SK-N-SH treated with all-trans-retinoic acid at 6 μM for 48 hours (cell line): ENCODE results near the gene MLPH.

Experiments
- ATAC-seq: fragments of 200-7000 bp; cut with Tn5 transposase; 3 replicates; pipeline ENCODE4 v1.9.1; 2020; ENCODE audit warnings: mild to moderate bottlenecking, moderate library complexity
- ARNTL ChIP-seq: fragments of 450-650 bp; formaldehyde crosslinking; IDR thresholded peaks from 2 replicates; pipeline ENCODE4 v1.5.0; 2020; ENCODE audit warnings: low read depth, mild to moderate bottlenecking, moderate library complexity, borderline replicate concordance
- CSDC2 ChIP-seq: fragments of 250-450 bp; sonication (Bioruptor Pico); IDR thresholded peaks from 2 replicates; pipeline ENCODE4 v1.5.0; 2020; ENCODE audit warnings: mild to moderate bottlenecking, moderate library complexity
- GLIS3 ChIP-seq: fragments of 250-450 bp; sonication (Bioruptor Pico); IDR thresholded peaks from 2 replicates; pipeline ENCODE4 v1.5.0; 2020; ENCODE audit warnings: mild to moderate bottlenecking, moderate library complexity
- ISL1 ChIP-seq: fragments of 250-450 bp; sonication (Bioruptor Pico); IDR thresholded peaks from 2 replicates; pipeline ENCODE4 v2.1.2; 2022; ENCODE audit warnings: mild to moderate bottlenecking, moderate library complexity
- OSR1 ChIP-seq: fragments of 250-450 bp; sonication (Bioruptor Pico); IDR thresholded peaks from 2 replicates; pipeline ENCODE4 v1.8.0; 2022; ENCODE audit warnings: moderate library complexity, mild to moderate bottlenecking, inconsistent platforms
- PPARA ChIP-seq: fragments of 250-450 bp; sonication (Bioruptor Pico); IDR thresholded peaks from 2 replicates; pipeline ENCODE4 v1.5.0; 2020; ENCODE audit warnings: mild to moderate bottlenecking, borderline replicate concordance
- RARB ChIP-seq: fragments of 250-450 bp; sonication (Bioruptor Pico); IDR thresholded peaks from 2 replicates; pipeline ENCODE4 v1.8.0; 2021; ENCODE audit warnings: mild to moderate bottlenecking, moderate library complexity
- SNAI2 ChIP-seq: fragments of 250-450 bp; sonication (Bioruptor Pico); IDR thresholded peaks from 2 replicates; pipeline ENCODE4 v1.5.0; 2020; ENCODE audit warnings: mild to moderate bottlenecking, moderate library complexity
- TCF4 ChIP-seq: fragments of 250-450 bp; sonication (Bioruptor Pico); IDR thresholded peaks from 2 replicates; pipeline ENCODE4 v1.8.0; 2021; ENCODE audit warnings: mild to moderate bottlenecking, moderate library complexity, borderline replicate concordance
- TOX ChIP-seq: fragments of 250-450 bp; sonication (Bioruptor Pico); IDR thresholded peaks from 2 replicates; pipeline ENCODE4 v1.8.0; 2021; ENCODE audit warnings: mild to moderate bottlenecking, moderate library complexity, borderline replicate concordance
- ZC3H10 ChIP-seq: fragments of 250-450 bp; sonication (Bioruptor Pico); IDR thresholded peaks from 2 replicates; pipeline ENCODE4 v1.5.1; 2021; ENCODE audit warnings: mild to moderate bottlenecking, moderate library complexity
- ZFP3 ChIP-seq: fragments of 250-450 bp; sonication (Bioruptor Pico); IDR thresholded peaks from 2 replicates; pipeline ENCODE4 v1.5.0; 2020; ENCODE audit warnings: mild to moderate bottlenecking, moderate library complexity
- ZFP30 ChIP-seq: fragments of 450-650 bp; formaldehyde crosslinking; IDR thresholded peaks from 2 replicates; pipeline ENCODE4 v1.5.0; 2022; ENCODE audit warnings: mild to moderate bottlenecking, moderate library complexity
- ZNF565 ChIP-seq: fragments of 450-650 bp; formaldehyde crosslinking; conservative IDR thresholded peaks from 2 replicates; pipeline ENCODE4 v1.5.0; 2020; ENCODE audit warnings: low read depth, mild to moderate bottlenecking, moderate library complexity
- ZNF70 ChIP-seq: fragments of 450-650 bp; formaldehyde crosslinking; IDR thresholded peaks from 2 replicates; pipeline ENCODE4 v1.5.0; 2020; ENCODE audit warnings: mild to moderate bottlenecking, moderate library complexity
- ZNF8 ChIP-seq: fragments of 450-650 bp; formaldehyde crosslinking; IDR thresholded peaks from 2 replicates; pipeline ENCODE4 v1.5.0; 2020; ENCODE audit warnings: mild to moderate bottlenecking, moderate library complexity
- TF ChIP-seq, protein P1 (sequence below): fragments of 250-450 bp; sonication (Bioruptor Pico); IDR thresholded peaks from 2 replicates; pipeline ENCODE4 v1.5.1; 2020; ENCODE audit warnings: low read depth, mild to moderate bottlenecking, moderate library complexity
- TF ChIP-seq, protein P2 (sequence below): fragments of 250-450 bp; sonication (Bioruptor Pico); IDR thresholded peaks from 2 replicates; pipeline ENCODE4 v1.5.1; 2021; ENCODE audit warnings: mild to moderate bottlenecking, moderate library complexity
- TF ChIP-seq, protein P3 (sequence below): fragments of 250-450 bp; sonication (Bioruptor Pico); IDR thresholded peaks from 2 replicates; pipeline ENCODE4 v1.5.0; 2020; ENCODE audit warnings: mild to moderate bottlenecking, moderate library complexity
- TF ChIP-seq, protein P4 (sequence below): fragments of 250-450 bp; sonication (Bioruptor Pico); IDR thresholded peaks from 2 replicates; pipeline ENCODE4 v1.8.0; 2021; ENCODE audit warnings: low read depth, mild to moderate bottlenecking, moderate library complexity, borderline replicate concordance

MLPH gene

DNA sequence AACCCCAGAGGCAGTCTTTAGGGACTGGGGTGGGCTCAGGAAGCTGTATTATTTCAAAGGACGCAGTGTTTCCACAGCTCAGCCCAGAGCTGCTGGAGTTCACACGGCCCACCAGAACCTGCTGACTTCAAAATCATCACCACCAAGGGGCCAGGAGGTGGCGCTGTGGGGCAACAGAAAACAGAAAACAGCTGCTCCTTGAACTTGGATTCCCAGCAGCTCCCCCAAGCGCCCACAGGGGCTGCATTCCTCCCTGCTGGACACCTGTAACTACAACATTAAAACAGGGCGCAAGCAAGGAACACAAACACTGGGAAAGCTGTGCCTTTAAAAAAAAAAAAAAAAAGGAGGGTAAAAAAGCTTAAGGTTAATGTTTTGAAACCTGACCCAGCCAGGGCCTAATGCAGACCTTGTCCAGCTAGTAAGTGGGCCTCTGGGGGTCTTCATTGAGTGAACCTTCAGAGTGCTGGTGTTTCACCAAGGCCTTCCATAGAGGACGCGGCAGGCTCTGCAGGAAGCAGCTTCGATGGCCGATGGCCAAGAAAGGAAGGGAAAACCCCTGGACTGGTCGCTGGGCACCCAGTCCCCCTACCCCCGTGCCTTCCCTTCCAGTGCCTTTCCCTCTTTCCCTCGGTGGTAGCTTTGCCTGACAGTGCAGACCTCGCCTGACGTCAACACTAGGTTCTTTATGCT is 25.9 kb downstream of the MLPH start:
- TF ChIP-seq PPARA (CRISPR knock-in tag): no peak
- TF ChIP-seq, protein P1, sequence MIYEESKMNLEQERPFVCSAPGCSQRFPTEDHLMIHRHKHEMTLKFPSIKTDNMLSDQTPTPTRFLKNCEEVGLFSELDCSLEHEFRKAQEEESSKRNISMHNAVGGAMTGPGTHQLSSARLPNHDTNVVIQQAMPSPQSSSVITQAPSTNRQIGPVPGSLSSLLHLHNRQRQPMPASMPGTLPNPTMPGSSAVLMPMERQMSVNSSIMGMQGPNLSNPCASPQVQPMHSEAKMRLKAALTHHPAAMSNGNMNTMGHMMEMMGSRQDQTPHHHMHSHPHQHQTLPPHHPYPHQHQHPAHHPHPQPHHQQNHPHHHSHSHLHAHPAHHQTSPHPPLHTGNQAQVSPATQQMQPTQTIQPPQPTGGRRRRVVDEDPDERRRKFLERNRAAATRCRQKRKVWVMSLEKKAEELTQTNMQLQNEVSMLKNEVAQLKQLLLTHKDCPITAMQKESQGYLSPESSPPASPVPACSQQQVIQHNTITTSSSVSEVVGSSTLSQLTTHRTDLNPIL (CRISPR knock-in tag): no peak
- TF ChIP-seq TCF4 (CRISPR knock-in tag): no peak
- TF ChIP-seq, protein P2, sequence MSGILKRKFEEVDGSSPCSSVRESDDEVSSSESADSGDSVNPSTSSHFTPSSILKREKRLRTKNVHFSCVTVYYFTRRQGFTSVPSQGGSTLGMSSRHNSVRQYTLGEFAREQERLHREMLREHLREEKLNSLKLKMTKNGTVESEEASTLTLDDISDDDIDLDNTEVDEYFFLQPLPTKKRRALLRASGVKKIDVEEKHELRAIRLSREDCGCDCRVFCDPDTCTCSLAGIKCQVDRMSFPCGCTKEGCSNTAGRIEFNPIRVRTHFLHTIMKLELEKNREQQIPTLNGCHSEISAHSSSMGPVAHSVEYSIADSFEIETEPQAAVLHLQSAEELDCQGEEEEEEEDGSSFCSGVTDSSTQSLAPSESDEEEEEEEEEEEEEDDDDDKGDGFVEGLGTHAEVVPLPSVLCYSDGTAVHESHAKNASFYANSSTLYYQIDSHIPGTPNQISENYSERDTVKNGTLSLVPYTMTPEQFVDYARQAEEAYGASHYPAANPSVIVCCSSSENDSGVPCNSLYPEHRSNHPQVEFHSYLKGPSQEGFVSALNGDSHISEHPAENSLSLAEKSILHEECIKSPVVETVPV: no peak
- TF ChIP-seq GLIS3 (CRISPR knock-in tag): no peak
- no peak for TF ChIP-seq SNAI2 (CRISPR knock-in tag)
- no peak for TF ChIP-seq ARNTL (CRISPR knock-in tag)
- no peak for TF ChIP-seq ZNF8 (CRISPR knock-in tag)
- TF ChIP-seq ZC3H10 (CRISPR knock-in tag): no peak
- no peak for TF ChIP-seq ZFP30 (CRISPR knock-in tag)
- TF ChIP-seq ISL1 (CRISPR knock-in tag): no peak
- TF ChIP-seq, all 23 proteins: peak for 0

DNA sequence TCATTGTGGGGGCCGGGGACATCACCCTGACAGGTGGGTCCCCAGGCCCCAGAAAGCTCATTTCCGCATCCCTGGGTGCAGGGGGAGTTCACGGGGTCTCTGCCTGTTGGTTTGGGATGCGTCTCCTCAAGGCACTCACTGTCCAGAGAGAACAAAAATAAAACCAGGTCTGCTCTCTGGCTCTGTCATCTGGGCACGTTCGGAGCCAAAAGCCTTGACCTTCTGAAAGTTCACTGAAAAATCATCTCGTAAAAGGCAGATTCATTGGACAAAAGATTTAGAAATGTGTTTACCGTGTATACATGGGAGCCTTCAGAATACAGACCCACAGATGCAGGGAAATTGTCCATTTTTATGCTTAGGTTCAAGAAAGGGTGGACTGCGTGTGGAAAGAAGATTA is 26.6 kb downstream of the MLPH start:
- TF ChIP-seq TCF4 (CRISPR knock-in tag): no peak
- no peak for TF ChIP-seq ZFP30 (CRISPR knock-in tag)
- TF ChIP-seq, protein P2: no peak
- TF ChIP-seq ARNTL (CRISPR knock-in tag): no peak
- TF ChIP-seq ZNF565: no peak
- TF ChIP-seq OSR1 (CRISPR knock-in tag): no peak
- no peak for TF ChIP-seq TOX
- TF ChIP-seq SNAI2 (CRISPR knock-in tag): no peak
- no peak for TF ChIP-seq CSDC2 (CRISPR knock-in tag)
- TF ChIP-seq, protein P3, sequence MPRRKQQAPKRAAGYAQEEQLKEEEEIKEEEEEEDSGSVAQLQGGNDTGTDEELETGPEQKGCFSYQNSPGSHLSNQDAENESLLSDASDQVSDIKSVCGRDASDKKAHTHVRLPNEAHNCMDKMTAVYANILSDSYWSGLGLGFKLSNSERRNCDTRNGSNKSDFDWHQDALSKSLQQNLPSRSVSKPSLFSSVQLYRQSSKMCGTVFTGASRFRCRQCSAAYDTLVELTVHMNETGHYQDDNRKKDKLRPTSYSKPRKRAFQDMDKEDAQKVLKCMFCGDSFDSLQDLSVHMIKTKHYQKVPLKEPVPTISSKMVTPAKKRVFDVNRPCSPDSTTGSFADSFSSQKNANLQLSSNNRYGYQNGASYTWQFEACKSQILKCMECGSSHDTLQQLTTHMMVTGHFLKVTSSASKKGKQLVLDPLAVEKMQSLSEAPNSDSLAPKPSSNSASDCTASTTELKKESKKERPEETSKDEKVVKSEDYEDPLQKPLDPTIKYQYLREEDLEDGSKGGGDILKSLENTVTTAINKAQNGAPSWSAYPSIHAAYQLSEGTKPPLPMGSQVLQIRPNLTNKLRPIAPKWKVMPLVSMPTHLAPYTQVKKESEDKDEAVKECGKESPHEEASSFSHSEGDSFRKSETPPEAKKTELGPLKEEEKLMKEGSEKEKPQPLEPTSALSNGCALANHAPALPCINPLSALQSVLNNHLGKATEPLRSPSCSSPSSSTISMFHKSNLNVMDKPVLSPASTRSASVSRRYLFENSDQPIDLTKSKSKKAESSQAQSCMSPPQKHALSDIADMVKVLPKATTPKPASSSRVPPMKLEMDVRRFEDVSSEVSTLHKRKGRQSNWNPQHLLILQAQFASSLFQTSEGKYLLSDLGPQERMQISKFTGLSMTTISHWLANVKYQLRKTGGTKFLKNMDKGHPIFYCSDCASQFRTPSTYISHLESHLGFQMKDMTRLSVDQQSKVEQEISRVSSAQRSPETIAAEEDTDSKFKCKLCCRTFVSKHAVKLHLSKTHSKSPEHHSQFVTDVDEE (CRISPR knock-in tag): no peak
- TF ChIP-seq RARB (CRISPR knock-in tag): no peak
- TF ChIP-seq ZNF70 (CRISPR knock-in tag): no peak
- no peak for TF ChIP-seq ZFP3
- no peak for ATAC-seq

More for the DNA sequence above, 25.9 kb downstream of the MLPH start:
- peak; percentile 95 for ATAC-seq

DNA sequence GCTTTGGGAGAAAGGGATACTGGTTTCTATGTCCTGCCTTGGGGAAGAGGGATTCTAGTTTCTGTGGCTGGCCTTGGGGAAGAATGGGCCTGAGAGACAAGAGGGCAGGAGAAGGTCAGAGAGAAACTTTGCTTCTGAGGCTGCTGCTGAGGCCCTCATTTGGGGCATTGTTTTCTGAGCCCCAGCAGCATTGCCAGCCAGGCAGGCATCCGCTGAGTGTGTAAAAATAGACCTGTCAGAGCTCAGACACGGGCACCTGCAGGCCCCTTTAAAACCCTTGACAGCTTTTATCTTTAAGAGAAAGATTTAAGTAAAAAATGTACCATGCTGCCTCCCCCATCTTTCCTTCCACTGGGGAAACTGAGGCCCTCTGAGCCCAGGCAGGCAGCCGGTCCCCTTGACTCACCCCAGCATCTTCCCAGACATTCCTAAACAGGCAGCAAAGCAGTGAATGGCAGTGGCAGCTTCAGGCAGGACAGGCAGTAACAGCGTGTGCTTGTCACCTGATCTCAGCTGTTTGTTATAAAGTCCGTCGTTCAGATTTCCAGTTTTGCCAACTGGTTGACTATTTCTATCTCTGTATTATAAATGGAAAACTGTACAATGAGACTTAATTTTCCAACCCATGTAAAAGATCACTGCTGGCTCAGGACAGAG is 27.6 kb downstream of the MLPH start:
- TF ChIP-seq TCF4 (CRISPR knock-in tag) (no peak), ZNF8 (CRISPR knock-in tag) (no peak), ZFP3 (no peak), RARB (CRISPR knock-in tag) (no peak), ARNTL (CRISPR knock-in tag) (no peak), SNAI2 (CRISPR knock-in tag) (no peak), ISL1 (CRISPR knock-in tag) (no peak), ZC3H10 (CRISPR knock-in tag) (no peak), TOX (no peak)
- TF ChIP-seq, protein P3 (CRISPR knock-in tag): no peak
- TF ChIP-seq, protein P2: no peak
- TF ChIP-seq, protein P1 (CRISPR knock-in tag): no peak
- TF ChIP-seq, protein P4, sequence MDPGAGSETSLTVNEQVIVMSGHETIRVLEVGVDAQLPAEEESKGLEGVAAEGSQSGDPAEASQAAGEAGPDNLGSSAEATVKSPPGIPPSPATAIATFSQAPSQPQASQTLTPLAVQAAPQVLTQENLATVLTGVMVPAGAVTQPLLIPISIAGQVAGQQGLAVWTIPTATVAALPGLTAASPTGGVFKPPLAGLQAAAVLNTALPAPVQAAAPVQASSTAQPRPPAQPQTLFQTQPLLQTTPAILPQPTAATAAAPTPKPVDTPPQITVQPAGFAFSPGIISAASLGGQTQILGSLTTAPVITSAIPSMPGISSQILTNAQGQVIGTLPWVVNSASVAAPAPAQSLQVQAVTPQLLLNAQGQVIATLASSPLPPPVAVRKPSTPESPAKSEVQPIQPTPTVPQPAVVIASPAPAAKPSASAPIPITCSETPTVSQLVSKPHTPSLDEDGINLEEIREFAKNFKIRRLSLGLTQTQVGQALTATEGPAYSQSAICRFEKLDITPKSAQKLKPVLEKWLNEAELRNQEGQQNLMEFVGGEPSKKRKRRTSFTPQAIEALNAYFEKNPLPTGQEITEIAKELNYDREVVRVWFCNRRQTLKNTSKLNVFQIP: no peak
- TF ChIP-seq, all 23 proteins: peak for 0
- ATAC-seq: no peak
